ENCODE data around the gene CLN5. TPM values are rescaled to one million over a fixed set of nuclear protein-coding genes. Genes with fewer than 3 reads are reported as not detected.
"Not testable (repeated sequence)": the region's sequence is repeated elsewhere in the genome, so short reads cannot be mapped to it uniquely, and the experiment has no call there.

Gene CLN5
- total RNA-seq, 1 experiment from 2014 or later = 7.7 TPM

DNA sequence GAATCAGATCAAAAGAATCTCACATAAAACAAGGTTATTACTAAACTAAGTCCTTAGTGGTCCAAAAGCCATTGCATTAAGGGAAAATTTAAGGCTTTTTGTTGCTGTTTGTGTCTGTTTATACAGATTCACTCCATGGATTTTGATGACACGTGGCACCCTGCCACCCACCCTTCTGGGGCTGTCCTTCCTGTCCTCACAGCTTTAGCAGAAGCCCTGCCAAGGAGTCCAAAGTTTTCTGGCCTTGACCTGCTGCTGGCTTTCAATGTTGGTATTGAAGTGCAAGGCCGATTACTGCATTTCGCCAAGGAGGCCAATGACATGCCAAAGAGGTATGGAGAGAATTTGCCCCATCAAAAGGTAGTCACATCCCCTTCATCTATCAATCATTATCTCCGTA is 36.7 kb upstream of the CLN5 start:
- H3K27me3 ChIP-seq (ENCODE audit: low read length) = no peaks in the 10 kb centered on the region
- no peak overlapping the region for H3K4me2 ChIP-seq (ENCODE audit: low read length)
- TF ChIP-seq EZH2phosphoT487 (IDR thresholded peaks at IDR 0.05; ENCODE audit: borderline replicate concordance, low read length) = no peak
- TF ChIP-seq CTCF (conservative IDR thresholded peaks at IDR 0.05; ENCODE audit: low read depth, low read length) = no peak
- no peak for TF ChIP-seq EZH2 (IDR thresholded peaks at IDR 0.05; ENCODE audit: low read length, unreplicated experiment)
- no peaks in the 10 kb centered on the region for H4K20me1 ChIP-seq (ENCODE audit: low read length)
- intact Hi-C loops (cut with micrococcal nuclease) = no loop called here
- H3K4me1 ChIP-seq (ENCODE audit: insufficient read depth, low read length) = no peaks in the 10 kb centered on the region
- H3K79me2 ChIP-seq (ENCODE audit: low read length) = no peaks in the 10 kb centered on the region
- no peaks in the 10 kb centered on the region for H3F3A ChIP-seq (ENCODE audit: low read length, unreplicated experiment)
- DNase-seq = no peak
- POLR2A ChIA-PET (ENCODE audit: unreplicated experiment) = no interaction called here
- CTCF ChIA-PET = no interaction called here
- no peak overlapping the region for H3K4me3 ChIP-seq (ENCODE audit: low read length)
- ATAC-seq = no peak
- no peaks in the 10 kb centered on the region for H3K36me3 ChIP-seq (ENCODE audit: low read depth, low read length)
- H2AFZ ChIP-seq (ENCODE audit: low read length) = no peak overlapping the region
- no peak overlapping the region for H3K9ac ChIP-seq (ENCODE audit: low read length)
- H3K9me3 ChIP-seq (ENCODE audit: low read length) = no peaks in the 10 kb centered on the region
- no peak overlapping the region for H3K27ac ChIP-seq (ENCODE audit: low read length)
- no peaks in the 10 kb centered on the region for H3K9me2 ChIP-seq (replicated peaks; ENCODE audit: low read length)
- BruUV-seq (replicated peaks) = no TSS peak

GRCh38 chr13:76955661-76956060 is 36.2 kb upstream of the CLN5 start:
- ChIA-PET CTCF (no interaction called here), POLR2A (ENCODE audit: unreplicated experiment) (no interaction called here)
- Histone ChIP-seq H3K27me3 (ENCODE audit: low read length) (no peaks in the 10 kb centered on the region), H3K9me2 (replicated peaks; ENCODE audit: low read length) (no peaks in the 10 kb centered on the region), H3K9me3 (ENCODE audit: low read length) (no peaks in the 10 kb centered on the region), H3K9ac (ENCODE audit: low read length) (no peak overlapping the region), H3K4me1 (ENCODE audit: insufficient read depth, low read length) (no peaks in the 10 kb centered on the region), H3K27ac (ENCODE audit: low read length) (no peak overlapping the region), H3K4me3 (ENCODE audit: low read length) (no peak overlapping the region), H3K36me3 (ENCODE audit: low read depth, low read length) (no peaks in the 10 kb centered on the region), H3K4me2 (ENCODE audit: low read length) (no peak overlapping the region), H4K20me1 (ENCODE audit: low read length) (no peaks in the 10 kb centered on the region), H2AFZ (ENCODE audit: low read length) (no peak overlapping the region), H3F3A (ENCODE audit: low read length, unreplicated experiment) (no peaks in the 10 kb centered on the region), H3K79me2 (ENCODE audit: low read length) (no peaks in the 10 kb centered on the region)
- TF ChIP-seq CTCF (conservative IDR thresholded peaks at IDR 0.05; ENCODE audit: low read depth, low read length) (no peak), EZH2 (IDR thresholded peaks at IDR 0.05; ENCODE audit: low read length, unreplicated experiment) (no peak), EZH2phosphoT487 (IDR thresholded peaks at IDR 0.05; ENCODE audit: borderline replicate concordance, low read length) (no peak)
- intact Hi-C loops (cut with micrococcal nuclease) = no loop called here
- ATAC-seq = no peak
- no TSS peak for BruUV-seq (replicated peaks)
- DNase-seq = no peak

DNA sequence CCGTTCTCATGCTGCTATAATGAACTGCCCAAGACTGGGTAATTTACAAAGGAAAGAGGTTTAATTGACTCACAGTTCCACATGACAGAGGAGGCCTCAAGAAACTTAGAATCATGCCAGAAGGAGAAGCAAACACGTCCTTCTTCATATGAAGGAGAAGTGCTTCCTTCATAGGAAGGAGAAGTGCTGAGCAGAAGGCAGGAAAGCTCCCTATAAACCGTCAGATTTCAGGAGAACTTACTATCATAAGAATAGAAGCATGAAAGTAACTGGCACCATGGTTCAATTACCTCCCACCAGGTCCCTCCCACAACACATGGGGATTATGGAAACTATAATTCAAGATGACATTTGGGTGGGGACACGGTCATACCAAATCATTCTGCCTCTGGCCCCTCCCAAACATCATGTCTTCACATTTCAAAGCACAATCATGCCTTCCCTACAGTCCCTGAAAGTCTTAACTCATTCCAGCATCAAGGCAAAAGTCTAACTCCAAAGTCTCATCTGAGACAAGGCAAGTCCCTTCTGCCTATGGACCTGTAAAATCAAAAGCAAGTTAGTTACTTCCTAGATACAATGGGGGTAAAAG is 32.9 kb upstream of the CLN5 start:
- Histone ChIP-seq H3K9me3 (ENCODE audit: low read length) (no peaks in the 10 kb centered on the region), H3K4me1 (ENCODE audit: insufficient read depth, low read length) (no peaks in the 10 kb centered on the region), H3K9ac (ENCODE audit: low read length) (no peak overlapping the region), H3K9me2 (replicated peaks; ENCODE audit: low read length) (no peaks in the 10 kb centered on the region), H3K36me3 (ENCODE audit: low read depth, low read length) (no peaks in the 10 kb centered on the region), H3F3A (ENCODE audit: low read length, unreplicated experiment) (no peaks in the 10 kb centered on the region), H3K27me3 (ENCODE audit: low read length) (no peaks in the 10 kb centered on the region), H3K27ac (ENCODE audit: low read length) (no peak overlapping the region), H3K4me3 (ENCODE audit: low read length) (no peak overlapping the region), H2AFZ (ENCODE audit: low read length) (no peak overlapping the region), H3K4me2 (ENCODE audit: low read length) (no peak overlapping the region), H4K20me1 (ENCODE audit: low read length) (no peaks in the 10 kb centered on the region), H3K79me2 (ENCODE audit: low read length) (no peaks in the 10 kb centered on the region)
- ChIA-PET POLR2A (ENCODE audit: unreplicated experiment) (no interaction called here), CTCF (no interaction called here)
- intact Hi-C loops (cut with micrococcal nuclease) = no loop called here
- BruUV-seq (replicated peaks) = no TSS peak
- DNase-seq (no peak), ATAC-seq (no peak)
- no peak for TF ChIP-seq CTCF (conservative IDR thresholded peaks at IDR 0.05; ENCODE audit: low read depth, low read length)
- TF ChIP-seq EZH2 (IDR thresholded peaks at IDR 0.05; ENCODE audit: low read length, unreplicated experiment) = no peak
- no peak for TF ChIP-seq EZH2phosphoT487 (IDR thresholded peaks at IDR 0.05; ENCODE audit: borderline replicate concordance, low read length)

DNA sequence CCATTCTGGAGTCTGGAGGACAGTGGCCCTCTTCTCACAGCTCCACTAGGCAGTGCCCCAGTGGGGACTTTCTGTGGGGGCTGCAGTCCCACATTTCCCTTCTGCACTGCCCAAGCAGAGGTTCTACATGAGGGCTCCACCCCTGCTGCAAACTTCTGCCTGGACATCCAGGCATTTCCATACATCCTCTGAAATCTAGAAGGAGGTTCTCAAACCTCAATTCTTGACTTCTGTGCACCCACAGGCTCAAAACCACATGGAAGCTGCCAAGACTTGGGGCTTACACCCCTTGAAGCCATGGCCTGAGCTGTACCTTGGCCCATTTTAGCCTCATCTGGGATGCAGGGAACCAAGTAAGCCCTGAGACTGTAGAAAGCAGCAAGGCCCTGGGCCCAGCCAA is 32.1 kb upstream of the CLN5 start:
- H3K9me3 ChIP-seq (ENCODE audit: low read length); H3K4me1 ChIP-seq (ENCODE audit: insufficient read depth, low read length); H3K9me2 ChIP-seq (replicated peaks; ENCODE audit: low read length); H2AFZ ChIP-seq (ENCODE audit: low read length); intact Hi-C loops (cut with micrococcal nuclease); H3K79me2 ChIP-seq (ENCODE audit: low read length); H3K27ac ChIP-seq (ENCODE audit: low read length); CTCF ChIA-PET; ATAC-seq; H3K36me3 ChIP-seq (ENCODE audit: low read depth, low read length); H3F3A ChIP-seq (ENCODE audit: low read length, unreplicated experiment); H3K27me3 ChIP-seq (ENCODE audit: low read length); POLR2A ChIA-PET (ENCODE audit: unreplicated experiment); DNase-seq; H3K4me2 ChIP-seq (ENCODE audit: low read length); H4K20me1 ChIP-seq (ENCODE audit: low read length); H3K4me3 ChIP-seq (ENCODE audit: low read length); H3K9ac ChIP-seq (ENCODE audit: low read length); BruUV-seq (replicated peaks): not testable (repeated sequence)

Measured in PC-3 (cell line).